ENCODE data around the gene ELOVL7. TPM values are rescaled to one million over a fixed set of nuclear protein-coding genes. Genes with fewer than 3 reads are reported as not detected.

Gene ELOVL7
- polyA plus RNA-seq, 1 of the 3 experiments (the other 2 are of a cell fraction), result 0.07 TPM

DNA sequence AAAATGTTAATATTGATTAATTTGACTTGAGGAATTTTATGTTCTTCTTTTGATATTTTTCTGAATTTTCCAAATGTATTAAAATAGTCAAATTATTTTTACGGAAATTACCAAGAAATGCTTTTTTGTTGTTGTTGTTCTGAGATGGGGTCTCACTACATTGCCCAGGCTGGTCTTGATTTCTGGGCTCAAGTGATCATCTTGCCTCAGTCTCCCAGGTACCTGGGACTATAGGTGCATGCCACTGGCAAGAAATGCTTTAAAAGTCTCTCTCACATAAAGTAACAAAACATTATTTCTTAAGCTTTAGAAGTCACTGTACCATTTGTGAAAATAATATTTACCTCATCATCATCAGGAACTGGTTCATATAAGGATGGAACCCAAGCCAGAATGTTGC lies 43.0 kb upstream of the ELOVL7 start:
- no peak overlapping the region for H3K27ac ChIP-seq (ENCODE audit: low read depth in 2 of 2, low read length in 1 of 2)
- CTCF ChIA-PET, result interaction anchor here (0.6 kb wide), 1 partner anchor 934 kb away, joined by 3 read pairs; no protein-coding TSS in a partner anchor

DNA sequence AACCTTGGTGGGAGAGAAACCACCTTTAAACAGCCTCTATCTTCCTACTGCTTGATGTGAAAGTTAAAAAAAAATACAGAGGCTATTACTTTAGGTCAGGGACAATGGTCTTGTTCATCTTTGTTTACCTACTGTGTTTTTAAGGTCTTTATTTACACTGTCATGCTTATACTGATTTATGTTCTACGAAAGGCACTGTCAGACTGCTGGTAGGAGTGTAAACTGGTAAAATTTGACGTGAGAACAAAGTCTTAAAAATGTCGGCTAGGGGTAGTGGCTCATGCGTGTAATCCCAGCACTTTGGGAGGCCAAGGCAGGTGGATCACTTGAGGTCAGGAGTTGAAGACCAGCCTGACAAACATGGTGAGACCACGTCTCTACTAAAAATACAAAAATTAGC lies 42.1 kb upstream of the ELOVL7 start:
- no peak for DNase-seq
- peaks cover 0 to 14% of the 10 kb centered on the region in 2 experiments for H3K36me3 ChIP-seq (replicated peaks in 1 of 2; ENCODE audit: control insufficient read depth in 1 of 2, insufficient read depth in 2 of 2, low read length in 1 of 2)
- no peaks in the 10 kb centered on the region for H3K27me3 ChIP-seq (ENCODE audit: insufficient read depth)
- no peak overlapping the region for H3K27ac ChIP-seq (ENCODE audit: low read depth in 2 of 2, low read length in 1 of 2)
- no peak overlapping the region for H3K4me2 ChIP-seq
- H3K4me1 ChIP-seq (ENCODE audit: control insufficient read depth in 1 of 2, insufficient read depth in 2 of 2, low read depth in 1 of 2, low read length in 1 of 2), result no peaks in the 10 kb centered on the region
- no peaks in the 10 kb centered on the region for H3K9me2 ChIP-seq
- H3K9ac ChIP-seq, result no peak overlapping the region
- WGBS (ENCODE audit: low lambda C conversion rate), result 79% methylated on average over 5 of the region's 5 CpGs
- POLR2A ChIA-PET, result no interaction called here
- no peak overlapping the region for H2AFZ ChIP-seq (ENCODE audit: low read depth)
- no peak overlapping the region for H3K4me3 ChIP-seq (ENCODE audit: low read depth in 2 of 2, low read length in 1 of 2)
- CTCF ChIA-PET, result no interaction called here
- H4K20me1 ChIP-seq (ENCODE audit: insufficient read depth), result no peaks in the 10 kb centered on the region
- TF ChIP-seq, protein P1, sequence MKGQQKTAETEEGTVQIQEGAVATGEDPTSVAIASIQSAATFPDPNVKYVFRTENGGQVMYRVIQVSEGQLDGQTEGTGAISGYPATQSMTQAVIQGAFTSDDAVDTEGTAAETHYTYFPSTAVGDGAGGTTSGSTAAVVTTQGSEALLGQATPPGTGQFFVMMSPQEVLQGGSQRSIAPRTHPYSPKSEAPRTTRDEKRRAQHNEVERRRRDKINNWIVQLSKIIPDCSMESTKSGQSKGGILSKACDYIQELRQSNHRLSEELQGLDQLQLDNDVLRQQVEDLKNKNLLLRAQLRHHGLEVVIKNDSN (IDR thresholded peaks at IDR 0.05; ENCODE audit: borderline replicate concordance, low read depth), result no peak
- TF ChIP-seq, protein P2, sequence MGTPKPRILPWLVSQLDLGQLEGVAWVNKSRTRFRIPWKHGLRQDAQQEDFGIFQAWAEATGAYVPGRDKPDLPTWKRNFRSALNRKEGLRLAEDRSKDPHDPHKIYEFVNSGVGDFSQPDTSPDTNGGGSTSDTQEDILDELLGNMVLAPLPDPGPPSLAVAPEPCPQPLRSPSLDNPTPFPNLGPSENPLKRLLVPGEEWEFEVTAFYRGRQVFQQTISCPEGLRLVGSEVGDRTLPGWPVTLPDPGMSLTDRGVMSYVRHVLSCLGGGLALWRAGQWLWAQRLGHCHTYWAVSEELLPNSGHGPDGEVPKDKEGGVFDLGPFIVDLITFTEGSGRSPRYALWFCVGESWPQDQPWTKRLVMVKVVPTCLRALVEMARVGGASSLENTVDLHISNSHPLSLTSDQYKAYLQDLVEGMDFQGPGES (IDR thresholded peaks at IDR 0.05; ENCODE audit: low read depth, low read length), result no peak
- TF ChIP-seq RFX5 (IDR thresholded peaks at IDR 0.05; ENCODE audit: low read length) (no peak), MEF2A (IDR thresholded peaks at IDR 0.05; ENCODE audit: borderline replicate concordance, low read depth) (no peak), FOSL2 (IDR thresholded peaks at IDR 0.05; ENCODE audit: borderline replicate concordance, low read depth) (no peak), POLR2AphosphoS5 (IDR thresholded peaks at IDR 0.05; ENCODE audit: low read depth, low read length) (no peak), GABPA (IDR thresholded peaks at IDR 0.05; ENCODE audit: low read depth) (no peak), EZH2phosphoT487 (IDR thresholded peaks at IDR 0.05; ENCODE audit: borderline replicate concordance, low read depth) (no peak), EP300 (IDR thresholded peaks at IDR 0.05; ENCODE audit: borderline replicate concordance in 1 of 2, low read depth in 1 of 2, low read length in 1 of 2) (no peak), GATA2 (CRISPR knock-in tag; IDR thresholded peaks at IDR 0.05) (no peak)
- TF ChIP-seq, protein P3, sequence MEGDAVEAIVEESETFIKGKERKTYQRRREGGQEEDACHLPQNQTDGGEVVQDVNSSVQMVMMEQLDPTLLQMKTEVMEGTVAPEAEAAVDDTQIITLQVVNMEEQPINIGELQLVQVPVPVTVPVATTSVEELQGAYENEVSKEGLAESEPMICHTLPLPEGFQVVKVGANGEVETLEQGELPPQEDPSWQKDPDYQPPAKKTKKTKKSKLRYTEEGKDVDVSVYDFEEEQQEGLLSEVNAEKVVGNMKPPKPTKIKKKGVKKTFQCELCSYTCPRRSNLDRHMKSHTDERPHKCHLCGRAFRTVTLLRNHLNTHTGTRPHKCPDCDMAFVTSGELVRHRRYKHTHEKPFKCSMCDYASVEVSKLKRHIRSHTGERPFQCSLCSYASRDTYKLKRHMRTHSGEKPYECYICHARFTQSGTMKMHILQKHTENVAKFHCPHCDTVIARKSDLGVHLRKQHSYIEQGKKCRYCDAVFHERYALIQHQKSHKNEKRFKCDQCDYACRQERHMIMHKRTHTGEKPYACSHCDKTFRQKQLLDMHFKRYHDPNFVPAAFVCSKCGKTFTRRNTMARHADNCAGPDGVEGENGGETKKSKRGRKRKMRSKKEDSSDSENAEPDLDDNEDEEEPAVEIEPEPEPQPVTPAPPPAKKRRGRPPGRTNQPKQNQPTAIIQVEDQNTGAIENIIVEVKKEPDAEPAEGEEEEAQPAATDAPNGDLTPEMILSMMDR (IDR thresholded peaks at IDR 0.05), result no peak
- TF ChIP-seq, protein P4, sequence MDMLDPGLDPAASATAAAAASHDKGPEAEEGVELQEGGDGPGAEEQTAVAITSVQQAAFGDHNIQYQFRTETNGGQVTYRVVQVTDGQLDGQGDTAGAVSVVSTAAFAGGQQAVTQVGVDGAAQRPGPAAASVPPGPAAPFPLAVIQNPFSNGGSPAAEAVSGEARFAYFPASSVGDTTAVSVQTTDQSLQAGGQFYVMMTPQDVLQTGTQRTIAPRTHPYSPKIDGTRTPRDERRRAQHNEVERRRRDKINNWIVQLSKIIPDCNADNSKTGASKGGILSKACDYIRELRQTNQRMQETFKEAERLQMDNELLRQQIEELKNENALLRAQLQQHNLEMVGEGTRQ (IDR thresholded peaks at IDR 0.05; ENCODE audit: borderline replicate concordance, low read depth, low read length), result no peak
- H3F3A ChIP-seq (replicated peaks; ENCODE audit: insufficient read depth), result no peaks in the 10 kb centered on the region
- peaks cover 3% of the 10 kb centered on the region; the same call in 1 of the 2 replicates for H3K9me3 ChIP-seq
- no peaks in the 10 kb centered on the region for H3K79me2 ChIP-seq (ENCODE audit: insufficient read depth)

More for the DNA sequence above, 43.0 kb upstream of the ELOVL7 start:
- POLR2A ChIA-PET, result no interaction called here
- Histone ChIP-seq H3K9me3 (peaks cover 2% of the 10 kb centered on the region; the same call in 1 of the 2 replicates), H3K4me1 (ENCODE audit: control insufficient read depth in 1 of 2, insufficient read depth in 2 of 2, low read depth in 1 of 2, low read length in 1 of 2) (no peaks in the 10 kb centered on the region), H3K9ac (no peak overlapping the region), H3K79me2 (ENCODE audit: insufficient read depth) (no peaks in the 10 kb centered on the region), H3K36me3 (replicated peaks in 1 of 2; ENCODE audit: control insufficient read depth in 1 of 2, insufficient read depth in 2 of 2, low read length in 1 of 2) (peaks cover 0 to 14% of the 10 kb centered on the region in 2 experiments), H2AFZ (ENCODE audit: low read depth) (no peak overlapping the region), H3K27me3 (ENCODE audit: insufficient read depth) (no peaks in the 10 kb centered on the region), H3K9me2 (no peaks in the 10 kb centered on the region), H4K20me1 (ENCODE audit: insufficient read depth) (no peaks in the 10 kb centered on the region), H3F3A (replicated peaks; ENCODE audit: insufficient read depth) (no peaks in the 10 kb centered on the region), H3K4me2 (no peak overlapping the region), H3K4me3 (ENCODE audit: low read depth in 2 of 2, low read length in 1 of 2) (no peak overlapping the region)
- WGBS (ENCODE audit: low lambda C conversion rate), result 97% methylated on average over 1 of the region's 1 CpG
- no peak for DNase-seq
- TF ChIP-seq, protein P2 (IDR thresholded peaks at IDR 0.05; ENCODE audit: low read depth, low read length), result no peak
- TF ChIP-seq, protein P5, sequence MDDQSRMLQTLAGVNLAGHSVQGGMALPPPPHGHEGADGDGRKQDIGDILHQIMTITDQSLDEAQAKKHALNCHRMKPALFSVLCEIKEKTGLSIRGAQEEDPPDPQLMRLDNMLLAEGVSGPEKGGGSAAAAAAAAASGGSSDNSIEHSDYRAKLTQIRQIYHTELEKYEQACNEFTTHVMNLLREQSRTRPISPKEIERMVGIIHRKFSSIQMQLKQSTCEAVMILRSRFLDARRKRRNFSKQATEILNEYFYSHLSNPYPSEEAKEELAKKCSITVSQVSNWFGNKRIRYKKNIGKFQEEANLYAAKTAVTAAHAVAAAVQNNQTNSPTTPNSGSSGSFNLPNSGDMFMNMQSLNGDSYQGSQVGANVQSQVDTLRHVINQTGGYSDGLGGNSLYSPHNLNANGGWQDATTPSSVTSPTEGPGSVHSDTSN (IDR thresholded peaks at IDR 0.05), result no peak
- TF ChIP-seq NRF1 (IDR thresholded peaks at IDR 0.05; ENCODE audit: low read depth, low read length) (no peak), FOXJ3 (CRISPR knock-in tag; IDR thresholded peaks at IDR 0.05) (no peak), GATA2 (CRISPR knock-in tag; IDR thresholded peaks at IDR 0.05) (no peak), GABPA (IDR thresholded peaks at IDR 0.05; ENCODE audit: low read depth) (no peak), TCF12 (IDR thresholded peaks at IDR 0.05) (no peak), EP300 (IDR thresholded peaks at IDR 0.05; ENCODE audit: borderline replicate concordance in 1 of 2, low read depth in 1 of 2, low read length in 1 of 2) (no peak), YY1 (IDR thresholded peaks at IDR 0.05; ENCODE audit: low read depth) (no peak)
- TF ChIP-seq, protein P1 (IDR thresholded peaks at IDR 0.05; ENCODE audit: borderline replicate concordance, low read depth), result no peak
